GM19452 (cell line): Measurements from ENCODE around the gene UPK3BL1.
"Not testable (repeated sequence)": the region's sequence is repeated elsewhere in the genome, so short reads cannot be mapped to it uniquely, and the experiment has no call there.

Experiments used
- ATAC-seq: cut with Tn5 transposase; IDR thresholded peaks from one replicate; pipeline ENCODE4 v1.9.1; 2021; ENCODE audit not compliant: unreplicated experiment

Gene UPK3BL1

DNA sequence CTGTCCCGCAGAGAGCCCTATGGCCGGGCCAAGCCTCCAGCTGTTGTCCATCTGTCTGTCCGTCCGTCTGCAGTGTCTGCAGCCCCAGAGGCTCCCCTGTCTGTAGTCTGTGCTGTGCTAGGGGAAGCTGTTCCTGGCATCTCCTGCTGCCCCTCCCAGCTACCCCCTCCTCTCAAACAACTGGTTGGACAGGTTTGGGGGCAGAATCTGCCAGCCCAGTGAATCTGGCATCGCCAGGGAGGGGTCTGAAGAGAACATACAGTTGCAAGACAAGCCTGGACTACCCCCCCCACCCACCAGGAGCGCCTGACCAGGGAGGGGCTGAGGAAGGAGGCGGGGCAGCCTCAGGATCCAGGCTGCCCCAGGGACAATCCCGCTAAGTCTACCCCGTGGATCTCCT, at the start of gene UPK3BL1:
TSS of gene UPK3BL1 (minus strand) at position 101 of the 400 bp plus-strand sequence. CDS start at position 51, 50 bp downstream.
- not testable (repeated sequence) for ATAC-seq

GRCh38 chr7:102690602-102691001, 48.0 kb upstream of the UPK3BL1 start:
- ATAC-seq: not testable (repeated sequence)

DNA sequence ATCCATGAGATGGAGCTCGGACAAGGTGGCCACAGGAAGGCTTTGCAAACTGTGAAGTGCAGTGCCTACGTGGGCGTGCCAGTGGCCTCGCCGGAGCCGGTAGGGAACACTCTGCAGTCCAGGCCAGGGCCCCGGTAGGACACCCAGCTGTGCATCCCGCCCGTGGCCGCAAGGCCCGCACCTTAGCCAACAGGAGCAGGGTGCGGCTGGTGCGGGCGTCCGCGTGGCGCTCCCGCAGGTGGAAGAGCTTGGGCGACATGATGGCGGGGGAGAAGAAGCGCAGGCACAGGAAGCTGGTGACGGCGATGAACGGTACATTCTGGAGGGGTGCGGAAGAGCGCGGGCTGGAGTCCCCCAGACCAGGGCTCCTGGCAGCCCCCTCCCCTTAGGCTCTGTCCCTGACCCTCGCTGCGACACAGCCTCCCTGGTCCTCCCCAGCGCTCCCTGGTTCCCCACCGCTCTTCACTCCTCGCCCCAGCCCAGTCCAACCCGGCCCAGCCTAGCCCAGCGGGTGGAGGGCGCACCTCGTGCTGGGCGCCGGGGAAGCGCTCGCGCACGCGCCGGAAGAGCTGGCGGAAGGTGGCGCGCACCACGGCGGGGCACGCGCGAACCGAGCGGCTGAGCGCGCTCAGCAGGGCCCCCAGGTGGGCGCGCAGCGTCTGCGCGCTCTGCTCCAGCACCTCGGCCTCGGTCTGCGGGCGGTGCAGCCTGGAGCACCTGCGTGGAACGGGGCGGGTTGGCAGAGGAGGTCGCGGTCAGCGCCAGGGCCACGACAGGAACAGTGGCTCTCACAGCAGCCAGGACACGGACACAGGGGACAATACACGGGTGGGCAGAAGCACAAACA, 47.1 kb upstream of the UPK3BL1 start:
- ATAC-seq: peak; percentile 69

DNA sequence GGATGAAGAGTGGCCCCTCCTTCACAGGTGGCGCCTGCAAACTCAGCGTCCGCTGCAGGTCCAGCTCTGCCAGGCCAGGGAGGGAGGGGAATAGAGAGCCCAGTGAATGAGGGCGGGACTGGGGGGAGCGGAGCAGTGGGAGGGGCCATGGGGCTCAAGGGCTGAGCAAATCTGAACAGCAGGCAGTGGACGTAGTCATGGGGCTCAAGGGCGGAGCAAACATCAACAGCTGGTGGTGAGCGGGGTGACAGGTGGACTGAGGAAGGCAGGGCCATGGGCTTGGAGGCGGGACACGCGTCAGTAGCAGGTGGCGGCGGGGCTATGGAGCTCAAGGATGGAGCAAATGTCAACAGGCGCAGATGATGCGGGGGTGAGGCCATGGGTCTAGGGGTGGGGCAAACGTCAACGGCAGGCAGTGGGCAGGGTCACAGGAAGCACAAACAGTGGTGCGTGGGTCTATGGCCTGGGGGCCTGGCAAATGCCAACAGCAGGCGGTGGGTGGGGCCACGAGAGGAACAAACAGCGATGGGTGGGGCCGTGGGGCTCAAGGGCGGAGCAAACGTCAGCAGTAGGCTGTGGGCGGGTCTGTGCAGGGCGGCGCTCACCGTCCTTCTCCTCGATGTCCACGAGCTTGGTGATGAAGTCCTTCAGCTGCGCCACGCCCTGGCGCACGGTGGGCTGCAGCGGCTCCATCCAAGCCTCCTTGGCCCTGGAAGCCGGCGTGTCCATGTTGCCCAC, 45.9 kb upstream of the UPK3BL1 start:
- peak; percentile 68 for ATAC-seq

GRCh38 chr7:102682560-102682959, 40.0 kb upstream of the UPK3BL1 start:
- ATAC-seq: not testable (repeated sequence)

GRCh38 chr7:102680780-102681179, 38.2 kb upstream of the UPK3BL1 start:
- not testable (repeated sequence) for ATAC-seq

GRCh38 chr7:102675545-102675944, 33.0 kb upstream of the UPK3BL1 start:
- not testable (repeated sequence) for ATAC-seq

- not testable (repeated sequence) for ATAC-seq
These were observed 31.0 kb upstream of the UPK3BL1 start for GRCh38 chr7:102673447-102674067.

GRCh38 chr7:102671956-102672307, 29.3 kb upstream of the UPK3BL1 start:
- peak; percentile 35 for ATAC-seq

DNA sequence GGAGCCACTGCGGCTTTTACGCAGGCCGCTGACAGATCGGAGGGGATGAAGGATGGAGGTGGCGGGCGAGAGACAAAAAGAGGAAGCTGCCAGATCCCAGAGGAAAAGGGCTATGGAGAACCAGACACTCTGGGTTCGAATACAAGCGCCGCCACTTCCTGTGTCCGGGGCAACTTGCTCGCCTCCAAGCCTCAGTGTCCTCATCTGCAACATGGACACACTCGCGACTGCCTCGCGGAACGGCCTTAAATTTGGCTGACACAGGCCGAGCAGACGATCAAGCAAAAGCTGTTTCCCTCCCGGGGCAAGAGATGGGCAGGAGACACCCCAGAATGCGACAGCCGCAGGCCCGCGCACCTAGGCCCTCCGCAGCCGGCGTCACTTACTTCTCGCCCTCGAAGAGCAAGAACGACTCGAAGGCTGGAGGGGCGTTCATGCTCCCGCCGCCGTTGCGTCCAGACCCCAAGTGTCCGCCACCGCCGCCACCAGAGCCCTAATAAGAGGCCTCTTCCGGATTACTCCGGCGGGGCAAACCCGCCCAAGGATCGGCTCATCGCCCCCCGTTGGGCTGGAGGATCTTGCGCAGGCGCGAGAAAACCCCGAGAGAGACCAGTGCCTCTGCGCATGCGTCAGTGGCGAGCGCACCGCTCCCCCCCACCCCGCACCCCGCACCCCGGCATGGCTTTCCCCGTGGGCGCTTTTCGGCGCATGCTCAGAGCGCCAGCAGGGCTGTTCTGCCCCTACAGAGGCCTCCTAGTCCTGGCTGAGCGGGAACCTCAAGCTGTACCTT, 28.8 kb upstream of the UPK3BL1 start, which contains the start of gene POLR2J2:
TSS of gene POLR2J2 (minus strand) at position 498 of the 790 bp plus-strand sequence. CDS start at position 436, 62 bp downstream.
- peak; percentile 71 for ATAC-seq

DNA sequence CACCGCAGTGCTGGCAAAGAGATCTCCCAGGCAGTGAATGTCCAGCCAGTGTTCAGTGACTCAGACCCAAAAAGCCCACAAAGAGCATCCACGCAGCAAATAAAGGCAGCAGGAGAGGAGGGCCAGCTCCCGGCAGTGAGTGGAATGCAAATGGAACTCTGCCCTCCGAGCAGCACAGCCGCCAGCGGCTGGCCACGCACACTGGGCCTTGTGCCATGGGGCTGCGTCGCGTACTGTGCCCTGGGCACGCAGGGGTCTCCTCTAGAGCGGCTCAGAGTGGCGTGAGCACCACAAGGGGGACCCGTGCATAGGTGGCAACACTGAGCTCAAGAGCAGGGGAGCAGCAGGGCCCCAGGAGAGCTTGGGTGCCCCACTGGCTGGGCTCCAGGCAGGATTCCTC, 24.9 kb upstream of the UPK3BL1 start:
- ATAC-seq: not testable (repeated sequence)

DNA sequence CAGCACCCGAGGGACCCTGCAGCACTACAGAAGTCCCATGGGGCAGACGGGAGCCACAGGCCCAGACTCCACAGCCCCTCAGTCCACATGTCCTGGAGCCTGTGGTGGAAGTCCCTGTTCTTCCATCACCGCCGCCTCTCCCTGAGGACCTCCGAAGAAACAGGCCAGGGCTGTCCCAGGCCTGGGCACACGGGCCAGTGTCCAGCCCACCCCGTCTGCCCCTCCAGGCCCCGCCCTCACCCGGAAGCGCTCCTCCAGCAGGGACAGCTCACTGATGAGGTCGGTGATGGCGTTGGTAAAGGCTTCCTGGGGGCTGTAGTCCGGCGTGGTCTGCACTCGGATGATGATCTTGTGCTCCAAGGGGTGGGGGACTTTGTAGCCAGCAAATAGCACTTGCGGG, 24.3 kb upstream of the UPK3BL1 start:
- ATAC-seq: not testable (repeated sequence)

DNA sequence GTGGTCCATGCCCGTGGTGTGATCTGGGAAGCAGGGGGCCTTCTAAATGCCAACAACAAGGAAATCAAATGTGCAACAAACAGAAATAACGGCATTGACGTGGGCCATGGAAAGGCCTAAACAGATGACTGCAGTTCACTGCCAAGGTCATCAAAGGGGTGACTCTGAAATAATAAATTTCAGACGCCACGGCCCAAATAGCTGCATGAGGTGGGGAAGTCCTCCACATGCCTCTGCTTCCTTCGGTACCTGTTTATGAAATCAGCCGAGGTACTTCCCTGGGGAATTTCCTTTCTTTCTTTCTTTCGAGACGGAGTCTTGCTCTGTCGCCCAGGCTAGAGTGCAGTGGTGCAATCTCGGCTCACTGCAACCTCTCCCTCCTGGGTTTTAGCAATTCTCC, 22.2 kb upstream of the UPK3BL1 start:
- ATAC-seq: not testable (repeated sequence)

DNA sequence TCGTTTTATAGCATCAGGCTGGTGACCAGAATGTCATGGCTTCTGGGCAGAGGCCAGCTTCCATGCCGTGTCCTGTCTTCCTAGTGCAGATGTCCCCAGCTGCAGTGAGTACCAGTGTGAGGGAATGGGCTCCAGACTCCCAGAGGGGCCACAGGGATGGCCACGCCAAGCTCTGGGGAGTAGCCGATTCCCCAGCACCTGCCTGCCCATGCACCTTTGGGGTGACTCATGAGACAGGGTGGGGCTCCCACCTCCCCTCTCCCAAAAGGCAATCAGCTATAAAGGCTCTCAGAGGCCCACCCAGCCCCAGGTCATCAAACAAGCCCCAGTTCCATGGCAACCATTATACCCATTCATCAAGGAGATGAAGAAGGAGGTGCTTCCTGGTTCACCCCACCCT, 7.3 kb upstream of the UPK3BL1 start, which contains the start of gene SPDYE2B:
TSS of gene SPDYE2B (plus strand) at position 396 of the 400 bp plus-strand sequence. CDS start 2,030 bp downstream, outside the sequence.
- not testable (repeated sequence) for ATAC-seq

DNA sequence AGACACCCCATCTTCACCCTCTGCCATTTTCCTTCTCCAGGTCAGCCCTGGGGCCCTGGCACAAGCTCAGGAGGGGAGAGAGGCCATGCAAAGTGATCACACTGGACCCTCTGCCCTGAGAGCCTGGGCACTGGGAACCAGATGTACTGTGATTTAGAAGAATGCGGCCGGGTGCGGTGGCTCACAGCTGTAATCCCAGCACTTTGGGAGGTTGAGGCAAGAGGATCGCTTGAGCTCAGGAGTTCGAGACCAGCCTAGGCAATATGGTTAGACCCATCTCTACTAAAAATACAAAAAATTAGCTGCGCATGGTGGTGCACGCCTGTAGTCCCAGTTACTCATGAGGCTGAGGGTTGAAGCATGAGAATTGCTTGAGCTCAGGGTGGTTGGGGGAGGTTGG, 5.2 kb upstream of the UPK3BL1 start:
- ATAC-seq: not testable (repeated sequence)

GRCh38 chr7:102643404-102643803, 813 bp upstream of the UPK3BL1 start:
- ATAC-seq: not testable (repeated sequence)

DNA sequence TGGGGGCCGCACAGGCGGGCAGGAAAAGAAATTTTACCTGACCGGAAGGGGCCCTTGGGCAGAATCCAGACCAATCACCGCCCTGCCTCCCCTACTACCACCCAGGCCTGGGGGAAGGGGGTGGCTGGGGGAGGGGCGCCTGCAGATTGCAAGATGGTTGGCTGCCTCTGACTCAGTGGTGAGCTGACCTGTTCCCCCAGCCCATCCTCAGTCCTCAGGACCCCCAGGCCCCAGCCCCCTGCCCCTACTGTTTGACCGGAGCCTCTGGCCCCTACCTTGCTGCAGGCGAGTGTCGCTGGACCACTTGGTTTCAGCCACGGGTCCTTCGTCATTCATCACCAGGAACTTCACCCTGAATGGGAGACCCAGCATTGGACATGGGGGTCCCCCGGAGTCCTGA, 3.7 kb downstream of the UPK3BL1 start:
- ATAC-seq: not testable (repeated sequence)

- ATAC-seq: not testable (repeated sequence)
These were observed 5.6 kb downstream of the UPK3BL1 start for GRCh38 chr7:102636956-102637355.

GRCh38 chr7:102635354-102635753, 7.2 kb downstream of the UPK3BL1 start:
- not testable (repeated sequence) for ATAC-seq

DNA sequence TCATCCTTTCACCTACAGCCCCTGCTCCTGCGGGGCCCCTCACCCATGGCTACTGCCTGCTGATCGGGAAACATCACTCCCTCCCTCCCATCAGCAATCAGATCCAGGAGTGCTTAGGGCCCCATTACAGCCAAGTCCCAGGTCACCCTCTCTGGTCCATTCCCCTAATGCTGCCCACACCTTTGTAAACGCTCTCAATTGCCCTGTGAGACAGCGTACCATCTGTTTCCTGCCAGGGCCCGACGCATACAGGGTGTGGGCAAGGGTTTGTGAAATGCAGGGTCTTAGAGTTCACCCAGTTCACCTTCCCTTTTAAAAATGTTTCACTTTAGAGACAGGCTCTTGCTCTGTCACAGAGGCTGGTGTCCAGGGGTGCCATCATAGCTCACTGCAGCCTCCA, 8.3 kb downstream of the UPK3BL1 start:
- not testable (repeated sequence) for ATAC-seq
